ENCODE results near the gene SORL1. TPM values are rescaled to one million over a fixed set of nuclear protein-coding genes. Genes with fewer than 3 reads are reported as not detected.

The SORL1 gene
- total RNA-seq, 1 experiment from 2014 or later: 4.9 TPM

DNA sequence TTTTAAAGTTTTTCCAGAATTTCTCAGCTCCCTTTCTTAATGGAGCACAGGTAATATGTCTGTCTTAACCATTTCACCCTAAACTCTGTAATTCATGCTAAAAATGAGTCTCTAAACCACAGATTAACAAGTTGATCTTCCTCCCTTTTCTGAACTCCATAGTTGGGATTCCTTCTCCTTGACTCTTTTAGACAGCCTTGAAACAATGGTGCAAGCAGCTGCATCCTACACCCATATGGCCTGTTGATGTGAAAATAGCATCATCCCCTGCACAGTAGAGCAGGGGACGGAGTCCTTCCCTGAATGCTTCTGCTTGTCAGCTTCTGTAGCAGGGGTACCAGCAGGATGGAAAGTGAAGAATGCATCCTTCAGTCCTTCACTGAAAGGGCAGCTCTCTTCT lies 193.5 kb downstream of the SORL1 start:
- TF ChIP-seq, protein P1, sequence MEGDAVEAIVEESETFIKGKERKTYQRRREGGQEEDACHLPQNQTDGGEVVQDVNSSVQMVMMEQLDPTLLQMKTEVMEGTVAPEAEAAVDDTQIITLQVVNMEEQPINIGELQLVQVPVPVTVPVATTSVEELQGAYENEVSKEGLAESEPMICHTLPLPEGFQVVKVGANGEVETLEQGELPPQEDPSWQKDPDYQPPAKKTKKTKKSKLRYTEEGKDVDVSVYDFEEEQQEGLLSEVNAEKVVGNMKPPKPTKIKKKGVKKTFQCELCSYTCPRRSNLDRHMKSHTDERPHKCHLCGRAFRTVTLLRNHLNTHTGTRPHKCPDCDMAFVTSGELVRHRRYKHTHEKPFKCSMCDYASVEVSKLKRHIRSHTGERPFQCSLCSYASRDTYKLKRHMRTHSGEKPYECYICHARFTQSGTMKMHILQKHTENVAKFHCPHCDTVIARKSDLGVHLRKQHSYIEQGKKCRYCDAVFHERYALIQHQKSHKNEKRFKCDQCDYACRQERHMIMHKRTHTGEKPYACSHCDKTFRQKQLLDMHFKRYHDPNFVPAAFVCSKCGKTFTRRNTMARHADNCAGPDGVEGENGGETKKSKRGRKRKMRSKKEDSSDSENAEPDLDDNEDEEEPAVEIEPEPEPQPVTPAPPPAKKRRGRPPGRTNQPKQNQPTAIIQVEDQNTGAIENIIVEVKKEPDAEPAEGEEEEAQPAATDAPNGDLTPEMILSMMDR (conservative IDR thresholded peaks at IDR 0.05): no peak
- no peak for TF ChIP-seq EZH2 (IDR thresholded peaks at IDR 0.05; ENCODE audit: low read depth)
- no peaks in the 10 kb centered on the region for H3K9me2 ChIP-seq (ENCODE audit: insufficient read depth)
- H3F3A ChIP-seq (ENCODE audit: insufficient read depth, low read depth): no peaks in the 10 kb centered on the region
- H3K4me1 ChIP-seq (replicated peaks; ENCODE audit: insufficient read depth): no peaks in the 10 kb centered on the region
- no peak overlapping the region for H2AFZ ChIP-seq
- intact Hi-C loops (cut with micrococcal nuclease; ENCODE audit: unreplicated experiment): no loop called here
- peaks cover 96% of the 10 kb centered on the region for H3K27me3 ChIP-seq (ENCODE audit: insufficient read depth, low read depth)
- no peak overlapping the region for H3K27ac ChIP-seq
- H3K4me3 ChIP-seq: no peak overlapping the region
- no peak for DNase-seq
- H3K79me2 ChIP-seq (ENCODE audit: low read depth): no peaks in the 10 kb centered on the region
- H3K36me3 ChIP-seq (ENCODE audit: low read depth): no peaks in the 10 kb centered on the region
- H3K9me3 ChIP-seq (ENCODE audit: insufficient read depth, low read depth): no peaks in the 10 kb centered on the region
- POLR2A ChIA-PET (ENCODE audit: unreplicated experiment): interaction anchor here (0.6 kb wide), 1 partner anchor 32 kb away, joined by 9 read pairs; no protein-coding TSS in a partner anchor
- H4K20me1 ChIP-seq (ENCODE audit: insufficient read depth): no peaks in the 10 kb centered on the region
- BruUV-seq (replicated peaks): no TSS peak
- no peak overlapping the region for H3K4me2 ChIP-seq
- CTCF ChIA-PET: no interaction called here

DNA sequence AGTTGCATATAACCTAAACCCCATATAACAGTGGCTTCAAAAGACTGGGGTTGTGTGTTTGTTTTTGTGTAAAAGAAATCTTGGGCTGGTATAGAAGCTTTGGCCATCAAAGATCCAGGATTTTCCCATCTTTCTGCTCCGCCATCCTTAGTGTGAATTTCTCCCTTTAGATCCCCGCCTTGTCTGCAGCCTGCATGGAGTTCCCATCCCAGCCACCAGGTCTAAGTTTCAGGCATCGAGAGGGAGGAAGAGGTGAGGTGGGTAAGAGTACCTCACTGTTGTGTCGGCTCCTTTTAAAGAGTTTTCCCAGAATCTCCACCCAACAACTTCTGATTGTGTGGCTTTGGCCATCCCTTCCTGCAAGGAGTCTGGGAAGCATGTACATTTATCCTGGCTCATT lies 196.2 kb downstream of the SORL1 start:
- H3K27me3 ChIP-seq (ENCODE audit: insufficient read depth, low read depth): peaks cover 70% of the 10 kb centered on the region
- no peaks in the 10 kb centered on the region for H3K4me1 ChIP-seq (replicated peaks; ENCODE audit: insufficient read depth)
- DNase-seq: no peak
- intact Hi-C loops (cut with micrococcal nuclease; ENCODE audit: unreplicated experiment): no loop called here
- H3K36me3 ChIP-seq (ENCODE audit: low read depth): no peaks in the 10 kb centered on the region
- no peaks in the 10 kb centered on the region for H3F3A ChIP-seq (ENCODE audit: insufficient read depth, low read depth)
- no peaks in the 10 kb centered on the region for H3K9me3 ChIP-seq (ENCODE audit: insufficient read depth, low read depth)
- no peak overlapping the region for H3K4me2 ChIP-seq
- no peak overlapping the region for H2AFZ ChIP-seq
- no peak for TF ChIP-seq EZH2 (IDR thresholded peaks at IDR 0.05; ENCODE audit: low read depth)
- TF ChIP-seq, protein P1 (conservative IDR thresholded peaks at IDR 0.05): no peak
- POLR2A ChIA-PET (ENCODE audit: unreplicated experiment): no interaction called here
- H3K9me2 ChIP-seq (ENCODE audit: insufficient read depth): no peaks in the 10 kb centered on the region
- no peaks in the 10 kb centered on the region for H4K20me1 ChIP-seq (ENCODE audit: insufficient read depth)
- CTCF ChIA-PET: no interaction called here
- BruUV-seq (replicated peaks): no TSS peak
- no peak overlapping the region for H3K27ac ChIP-seq
- no peaks in the 10 kb centered on the region for H3K79me2 ChIP-seq (ENCODE audit: low read depth)
- no peak overlapping the region for H3K4me3 ChIP-seq

DNA sequence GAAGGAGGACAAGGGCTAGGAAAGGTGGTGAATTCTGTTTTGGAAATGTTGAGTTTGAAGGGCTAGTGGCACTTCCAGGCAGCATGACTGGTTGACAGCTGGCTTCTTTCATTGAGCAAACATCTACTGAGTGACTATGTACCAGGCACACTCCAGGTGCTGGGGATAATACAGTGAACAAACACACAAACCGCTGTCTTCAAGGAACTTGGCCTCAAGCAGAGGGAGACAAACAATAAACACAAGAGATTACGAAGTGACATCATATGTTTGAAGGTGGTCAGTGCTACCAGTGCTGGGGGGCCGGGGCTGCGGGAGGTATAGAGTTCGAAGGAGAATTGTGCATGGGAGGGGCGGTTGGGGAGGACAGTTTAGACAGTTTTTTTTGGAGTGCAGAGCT lies 197.7 kb downstream of the SORL1 start:
- DNase-seq: no peak
- Histone ChIP-seq H3K9me3 (ENCODE audit: insufficient read depth, low read depth) (no peaks in the 10 kb centered on the region), H4K20me1 (ENCODE audit: insufficient read depth) (no peaks in the 10 kb centered on the region), H2AFZ (no peak overlapping the region), H3K4me3 (no peak overlapping the region), H3F3A (ENCODE audit: insufficient read depth, low read depth) (no peaks in the 10 kb centered on the region), H3K36me3 (ENCODE audit: low read depth) (no peaks in the 10 kb centered on the region), H3K27me3 (ENCODE audit: insufficient read depth, low read depth) (peaks cover 55% of the 10 kb centered on the region), H3K9me2 (ENCODE audit: insufficient read depth) (no peaks in the 10 kb centered on the region), H3K4me2 (no peak overlapping the region), H3K79me2 (ENCODE audit: low read depth) (no peaks in the 10 kb centered on the region), H3K27ac (no peak overlapping the region), H3K4me1 (replicated peaks; ENCODE audit: insufficient read depth) (peaks cover 5% of the 10 kb centered on the region; the same call in 1 of the 2 replicates)
- TF ChIP-seq EZH2 (IDR thresholded peaks at IDR 0.05; ENCODE audit: low read depth): no peak
- TF ChIP-seq, protein P1 (conservative IDR thresholded peaks at IDR 0.05): no peak
- ChIA-PET CTCF (no interaction called here), POLR2A (ENCODE audit: unreplicated experiment) (no interaction called here)
- intact Hi-C loops (cut with micrococcal nuclease; ENCODE audit: unreplicated experiment): loop anchor here (10.0 kb wide), 2 partner anchors 485 to 1135 kb away; no protein-coding TSS in a partner anchor
- BruUV-seq (replicated peaks): no TSS peak
